ENCODE data around the gene LRRN4.

DNA sequence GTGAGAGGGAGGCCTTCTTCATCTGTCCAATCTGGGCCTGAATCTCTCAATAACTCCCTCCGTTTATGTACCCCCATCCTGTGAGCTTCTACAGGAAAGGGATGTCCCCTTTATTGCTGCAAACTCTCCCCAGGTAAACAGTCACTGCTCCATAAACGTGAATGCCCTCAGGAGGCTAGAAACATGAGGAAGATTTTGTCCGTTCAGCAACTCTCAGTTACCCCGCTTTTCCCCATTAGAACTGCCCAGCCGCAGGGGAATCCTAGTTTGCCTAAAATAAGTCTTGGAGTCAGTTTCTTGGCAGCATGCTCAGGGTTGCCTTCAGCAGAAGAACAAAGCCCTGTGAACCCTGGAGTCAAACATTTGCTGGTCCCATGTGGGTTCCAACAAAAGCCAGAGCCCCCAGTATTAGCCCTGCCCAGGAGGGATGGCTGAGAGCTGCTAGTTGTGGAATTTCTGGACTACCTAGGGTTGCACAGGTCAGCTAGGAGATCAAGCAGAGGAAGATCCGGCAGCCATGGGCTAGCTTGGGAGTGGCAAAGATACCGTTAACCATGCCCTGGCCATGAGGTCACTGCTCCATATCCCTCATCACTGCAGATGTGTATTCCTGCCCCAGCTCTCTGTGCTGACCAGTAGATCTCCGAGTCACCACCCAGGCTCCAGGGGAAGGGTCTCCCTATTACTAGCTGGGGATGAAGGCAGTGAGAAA is 640 bp downstream of the LRRN4 start:
- TF ChIP-seq POLR2A (IDR thresholded peaks at IDR 0.05) = no peak
- no peak for TF ChIP-seq CTCF (IDR thresholded peaks at IDR 0.05)
